Measurements from ENCODE around the gene MAN2A2.

DNA sequence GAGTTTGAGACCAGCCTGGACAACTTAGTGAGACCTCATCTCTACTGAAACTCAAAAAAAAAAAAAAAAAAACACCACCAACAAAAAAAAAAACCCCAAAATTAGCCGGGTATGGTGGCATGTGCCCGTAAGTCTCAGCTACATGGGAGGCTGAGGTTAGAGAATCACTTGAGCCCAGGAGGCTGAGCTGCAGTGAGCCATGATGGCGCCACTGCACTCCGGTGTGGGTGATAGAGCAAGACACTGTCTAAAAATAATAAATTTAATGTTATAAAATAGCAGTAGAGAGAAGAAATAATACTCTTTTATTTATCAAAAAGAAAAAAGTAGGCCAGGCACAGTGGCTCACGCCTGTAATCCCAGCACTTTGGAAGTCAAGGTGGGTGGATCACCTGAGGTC is 69.0 kb downstream of the MAN2A2 start:
- no peak for TF ChIP-seq EZH2phosphoT487 (IDR thresholded peaks at IDR 0.05; ENCODE audit: insufficient read depth, low read depth)
- no peak for TF ChIP-seq EZH2 (IDR thresholded peaks at IDR 0.05; ENCODE audit: insufficient read depth, poor library complexity, severe bottlenecking)

All from GM23248 (cell line).